Bronchial epithelial cell (primary cell): Measurements from ENCODE around the gene WNT9A. TPM values are rescaled to one million over a fixed set of nuclear protein-coding genes. Genes with fewer than 3 reads are reported as not detected.

ENCODE experiments used
- DNase-seq: peaks from one replicate; pipeline ENCODE4 v3.0.0-alpha.2; 2010; ENCODE audit warnings: low read depth
- FAIRE-seq: peaks from 2 replicates; lab custom pipeline; 2011; peaks lifted over from hg19 to GRCh38; lab: Jason Lieb, UNC
- H3K27me3 ChIP-seq: 2 replicates; pipeline ENCODE4 v1.5.1; 2011; ENCODE audit warnings: low read length; ENCODE audit not compliant: control insufficient read depth, insufficient read depth
- H3K36me3 ChIP-seq: 2 replicates; pipeline ENCODE4 v1.5.1; 2011; ENCODE audit warnings: low read length; ENCODE audit not compliant: control insufficient read depth, insufficient read depth
- H3K4me3 ChIP-seq: 2 replicates; pipeline ENCODE4 v1.5.1; 2011; ENCODE audit warnings: mild to moderate bottlenecking, low read depth, low read length, control low read depth
- CTCF ChIP-seq: IDR thresholded peaks from 2 replicates; pipeline ENCODE4 v1.5.1; 2011; ENCODE audit warnings: mild to moderate bottlenecking, moderate library complexity, low read length, control low read depth, inconsistent platforms; ENCODE audit not compliant: insufficient read depth, severe bottlenecking
- total RNA-seq: library from RNA; depleted of rRNA; stranded (reverse); fragments of >200 nt; gene quantifications from 2 replicates; pipeline ENCODE4 v1.2.1, GENCODE V29; 2014

The WNT9A gene
- total RNA-seq, 1 donor from 2014 or later = 4.2 TPM

GRCh38 chr1:227915564-227916553 is 31.9 kb downstream of the WNT9A start:
- DNase-seq (peak; percentile 82), FAIRE-seq (peak; percentile 98)
- no peak overlapping the region for H3K4me3 ChIP-seq
- H3K27me3 ChIP-seq = no peaks in the 10 kb centered on the region
- H3K36me3 ChIP-seq = no peaks in the 10 kb centered on the region
- TF ChIP-seq CTCF = no peak

- Histone ChIP-seq H3K4me3 (no peak overlapping the region), H3K36me3 (no peaks in the 10 kb centered on the region), H3K27me3 (no peaks in the 10 kb centered on the region)
- no peak for TF ChIP-seq CTCF
- no peak for FAIRE-seq
- DNase-seq = no peak
Observed at GRCh38 chr1:227914801-227915563, 32.8 kb downstream of the WNT9A start.

- FAIRE-seq = no peak
- DNase-seq = no peak
- no peaks in the 10 kb centered on the region for H3K36me3 ChIP-seq
- no peaks in the 10 kb centered on the region for H3K27me3 ChIP-seq
- H3K4me3 ChIP-seq = no peak overlapping the region
- TF ChIP-seq CTCF = no peak
Observed at GRCh38 chr1:227913764-227914721, 33.7 kb downstream of the WNT9A start.

- no peak for TF ChIP-seq CTCF
- FAIRE-seq (no peak), DNase-seq (no peak)
- no peak overlapping the region for H3K4me3 ChIP-seq
- no peaks in the 10 kb centered on the region for H3K27me3 ChIP-seq
- H3K36me3 ChIP-seq = no peaks in the 10 kb centered on the region
Observed at GRCh38 chr1:227913396-227913763, 34.4 kb downstream of the WNT9A start.

- Histone ChIP-seq H3K4me3 (no peak overlapping the region), H3K27me3 (no peaks in the 10 kb centered on the region), H3K36me3 (no peaks in the 10 kb centered on the region)
- no peak for TF ChIP-seq CTCF
- FAIRE-seq (no peak), DNase-seq (no peak)
Observed at GRCh38 chr1:227912866-227913265, 34.9 kb downstream of the WNT9A start.
